BJ (cell line): ENCODE data around the gene MACROD1. TPM values are rescaled to one million over a fixed set of nuclear protein-coding genes. Genes with fewer than 3 reads are reported as not detected.

ENCODE experiments used
- CTCF ChIA-PET: fragments of 350-600 bp; formaldehyde crosslinking; extraction: SDS; loops from one replicate; lab custom pipeline; 2021; ENCODE audit warnings: antibody characterized with exemption, inconsistent platforms; lab: Yijun Ruan, JAX
- POLR2A ChIA-PET: fragments of 300-600 bp; sonication (Branson Sonifier 250); formaldehyde crosslinking; extraction: SDS; loops from one replicate; lab custom pipeline; 2021; ENCODE audit warnings: antibody characterized with exemption; lab: Charles Lee
- DNase-seq: peaks from one replicate; pipeline ENCODE4 v3.0.0-alpha.2; 2011; ENCODE audit warnings: low read depth
- H3K27me3 ChIP-seq: 2 replicates; pipeline ENCODE4 v1.6.0; 2011; ENCODE audit warnings: low read length; ENCODE audit not compliant: control insufficient read depth, insufficient read depth
- H3K36me3 ChIP-seq: 2 replicates; pipeline ENCODE4 v1.5.1; 2011; ENCODE audit warnings: low read length; ENCODE audit not compliant: control insufficient read depth, insufficient read depth
- H3K4me3 ChIP-seq: 2 replicates; pipeline ENCODE4 v1.5.1; 2011; ENCODE audit warnings: low read depth, mild to moderate bottlenecking, control low read depth, low read length
- polyA plus RNA-seq: library from polyadenylated mRNA; depleted of rRNA; stranded (reverse); fragments of >200 nt; gene quantifications from 2 replicates; pipeline ENCODE4 v1.2.3, GENCODE V29; 2011
- TF ChIP-seq, protein P1 (sequence below): IDR thresholded peaks from 2 replicates; pipeline ENCODE4 v1.5.1; 2011; ENCODE audit warnings: low read depth, mild to moderate bottlenecking, control low read depth, inconsistent platforms, low read length, moderate library complexity; ENCODE audit not compliant: insufficient read depth

The MACROD1 gene
- polyA plus RNA-seq, 1 experiment: 12.4 TPM

DNA sequence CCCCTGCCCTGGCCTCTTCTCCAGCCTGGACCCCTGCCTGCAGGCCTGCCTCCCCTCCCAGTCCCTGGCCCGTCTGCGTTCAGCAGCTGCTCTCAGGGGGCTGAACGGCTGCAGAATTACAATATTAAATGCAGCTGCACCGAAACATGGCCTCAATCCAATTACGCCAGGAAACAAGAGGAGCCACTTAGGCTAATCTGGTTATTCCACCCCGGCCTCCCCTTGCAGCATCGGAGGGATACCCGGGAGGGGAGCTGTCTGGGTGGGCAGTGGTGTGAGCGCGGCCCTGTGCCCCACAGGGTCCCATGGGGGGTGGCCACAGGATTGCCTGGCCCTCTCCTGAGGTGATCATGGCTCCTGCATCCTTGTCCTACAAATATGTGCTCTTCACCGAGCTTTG is 87.6 kb downstream of the MACROD1 start:
- TF ChIP-seq, protein P1, sequence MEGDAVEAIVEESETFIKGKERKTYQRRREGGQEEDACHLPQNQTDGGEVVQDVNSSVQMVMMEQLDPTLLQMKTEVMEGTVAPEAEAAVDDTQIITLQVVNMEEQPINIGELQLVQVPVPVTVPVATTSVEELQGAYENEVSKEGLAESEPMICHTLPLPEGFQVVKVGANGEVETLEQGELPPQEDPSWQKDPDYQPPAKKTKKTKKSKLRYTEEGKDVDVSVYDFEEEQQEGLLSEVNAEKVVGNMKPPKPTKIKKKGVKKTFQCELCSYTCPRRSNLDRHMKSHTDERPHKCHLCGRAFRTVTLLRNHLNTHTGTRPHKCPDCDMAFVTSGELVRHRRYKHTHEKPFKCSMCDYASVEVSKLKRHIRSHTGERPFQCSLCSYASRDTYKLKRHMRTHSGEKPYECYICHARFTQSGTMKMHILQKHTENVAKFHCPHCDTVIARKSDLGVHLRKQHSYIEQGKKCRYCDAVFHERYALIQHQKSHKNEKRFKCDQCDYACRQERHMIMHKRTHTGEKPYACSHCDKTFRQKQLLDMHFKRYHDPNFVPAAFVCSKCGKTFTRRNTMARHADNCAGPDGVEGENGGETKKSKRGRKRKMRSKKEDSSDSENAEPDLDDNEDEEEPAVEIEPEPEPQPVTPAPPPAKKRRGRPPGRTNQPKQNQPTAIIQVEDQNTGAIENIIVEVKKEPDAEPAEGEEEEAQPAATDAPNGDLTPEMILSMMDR: no peak
- CTCF ChIA-PET: interaction anchor here (0.7 kb wide), 1 partner anchor 67 kb away, joined by 3 read pairs; no protein-coding TSS in a partner anchor
- POLR2A ChIA-PET: interaction anchor here (0.7 kb wide), 1 partner anchor 38 kb away, joined by 3 read pairs; no protein-coding TSS in a partner anchor
- Histone ChIP-seq H3K4me3 (no peak overlapping the region), H3K27me3 (peaks cover 3% of the 10 kb centered on the region; the same call in 1 of the 2 replicates), H3K36me3 (no peaks in the 10 kb centered on the region)
- DNase-seq: no peak

DNA sequence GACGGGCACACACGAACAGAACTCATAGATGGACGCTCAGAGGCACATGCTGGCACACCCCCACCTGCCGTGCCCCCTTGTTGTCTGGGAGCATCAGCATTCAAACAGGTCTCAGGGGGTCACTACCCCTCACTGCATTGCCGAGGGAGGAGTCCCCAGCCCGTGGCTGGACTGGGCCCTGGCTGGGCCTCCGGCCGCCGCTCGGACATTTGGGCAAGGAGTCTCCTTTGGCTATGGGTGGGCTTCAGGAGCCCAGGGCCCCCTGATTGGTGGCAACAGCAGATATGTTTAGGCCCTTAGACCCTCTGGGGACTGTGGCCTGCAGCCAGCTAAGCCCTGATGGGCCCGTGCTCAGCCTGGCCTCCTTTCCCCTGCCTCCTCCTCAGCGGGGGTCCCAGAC is 88.3 kb downstream of the MACROD1 start:
- H3K36me3 ChIP-seq: no peaks in the 10 kb centered on the region
- DNase-seq: no peak
- peaks cover 3% of the 10 kb centered on the region; the same call in 1 of the 2 replicates for H3K27me3 ChIP-seq
- ChIA-PET CTCF (interaction anchor here (1.0 kb wide), 1 partner anchor 77 kb away, joined by 3 read pairs; no protein-coding TSS in a partner anchor), POLR2A (no interaction called here)
- TF ChIP-seq, protein P1: no peak
- H3K4me3 ChIP-seq: no peak overlapping the region

DNA sequence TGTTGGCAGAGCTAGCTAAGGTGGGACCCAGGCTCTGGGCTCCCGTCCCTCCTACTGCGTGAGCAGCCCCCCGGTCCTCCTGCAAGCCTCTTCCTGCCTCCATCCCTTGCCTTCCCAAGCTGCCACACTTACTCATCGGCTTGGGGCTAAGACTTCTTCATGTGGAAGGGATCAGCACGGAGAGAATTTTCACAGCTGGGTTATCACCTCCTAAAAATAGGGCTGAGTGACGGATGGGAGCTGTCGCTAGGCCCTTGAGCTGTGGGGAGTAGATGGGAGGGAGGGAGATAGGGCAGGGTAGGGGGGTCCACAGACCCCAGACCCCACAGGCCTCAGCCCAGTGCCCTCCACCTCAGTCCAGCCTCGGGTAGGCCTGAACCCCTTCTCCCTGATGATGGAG is 89.2 kb downstream of the MACROD1 start:
- Histone ChIP-seq H3K27me3 (peaks cover 3% of the 10 kb centered on the region; the same call in 1 of the 2 replicates), H3K36me3 (no peaks in the 10 kb centered on the region), H3K4me3 (no peak overlapping the region)
- DNase-seq: no peak
- ChIA-PET POLR2A (no interaction called here), CTCF (interaction anchor here (1.0 to 1.2 kb wide), 2 partner anchors 37 to 76 kb away, joined by 3 read pairs; no protein-coding TSS in a partner anchor)
- TF ChIP-seq, protein P1: no peak

DNA sequence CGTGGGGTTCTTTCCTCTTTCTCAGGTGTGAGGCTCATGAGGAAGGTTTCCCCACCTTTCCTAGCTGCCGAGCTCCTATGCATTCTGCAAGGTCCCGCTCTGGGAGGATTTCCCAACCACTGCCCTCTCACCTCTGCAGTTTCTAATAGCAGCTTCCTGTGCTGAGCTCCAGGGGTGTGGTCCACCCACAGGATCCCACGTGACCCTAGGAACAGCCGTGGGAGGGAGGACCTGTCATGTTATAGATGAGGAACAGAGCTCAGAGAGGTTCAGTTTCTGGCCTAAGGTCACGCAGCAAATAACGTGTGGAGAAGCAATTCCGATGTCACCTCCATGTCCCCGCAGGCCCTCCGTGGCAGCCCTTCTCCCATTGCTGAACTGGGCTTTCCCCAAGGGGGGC is 91.7 kb downstream of the MACROD1 start:
- Histone ChIP-seq H3K4me3 (no peak overlapping the region), H3K27me3 (peaks cover 3% of the 10 kb centered on the region; the same call in 1 of the 2 replicates), H3K36me3 (no peaks in the 10 kb centered on the region)
- ChIA-PET POLR2A (no interaction called here), CTCF (no interaction called here)
- TF ChIP-seq, protein P1: no peak
- DNase-seq: no peak

DNA sequence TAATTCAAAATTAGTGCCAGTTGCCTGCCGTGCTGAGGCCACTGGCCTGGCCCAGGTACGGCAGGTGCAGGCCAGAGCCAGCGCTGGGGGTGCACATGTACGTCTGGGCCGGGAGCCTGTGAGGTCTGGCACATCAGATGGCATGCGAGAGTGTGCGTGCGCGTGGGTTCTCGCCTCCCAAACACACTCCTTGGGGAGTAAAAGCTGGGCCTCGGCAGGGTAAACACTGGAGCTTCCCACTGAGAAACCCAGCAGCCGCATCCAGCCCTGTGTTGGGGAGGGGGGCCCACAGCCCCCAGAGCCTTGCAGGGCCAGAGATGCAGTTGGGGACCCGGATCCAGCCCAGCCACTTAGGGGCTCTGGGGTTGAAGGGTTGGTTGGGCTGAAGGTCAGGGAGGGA is 92.4 kb downstream of the MACROD1 start:
- Histone ChIP-seq H3K36me3 (no peaks in the 10 kb centered on the region), H3K4me3 (no peak overlapping the region), H3K27me3 (peaks cover 3% of the 10 kb centered on the region; the same call in 1 of the 2 replicates)
- ChIA-PET POLR2A (no interaction called here), CTCF (no interaction called here)
- TF ChIP-seq, protein P1: no peak
- no peak for DNase-seq
